ENCODE measurements around the gene RBBP8NL.

DNA sequence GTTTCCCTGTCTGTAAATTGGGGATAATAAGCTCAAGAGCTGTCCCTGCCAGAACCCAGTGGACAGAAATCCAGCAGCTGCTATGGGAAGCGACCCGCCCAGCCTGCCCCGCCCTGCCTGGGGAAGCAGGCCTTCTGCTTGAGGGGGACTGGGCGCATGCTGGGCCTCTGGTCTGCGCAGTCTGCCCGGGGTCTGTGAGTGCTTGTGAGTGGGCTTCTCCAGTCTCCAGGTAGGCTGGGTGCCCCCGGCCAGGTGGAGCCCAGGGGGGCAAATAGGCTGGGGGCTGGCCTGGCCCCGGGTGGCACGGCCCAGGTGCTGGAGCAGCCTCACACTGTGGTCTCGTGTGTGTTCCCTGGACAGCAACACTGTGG is 648 bp upstream of the RBBP8NL start:
- TF ChIP-seq CTCF (IDR thresholded peaks at IDR 0.05; ENCODE audit: insufficient read depth, low read length, poor library complexity, severe bottlenecking) (no peak), EZH2phosphoT487 (conservative IDR thresholded peaks at IDR 0.05; ENCODE audit: low read length) (no peak)
